HCT116 (cell line): ENCODE data around the gene PSME4. TPM values are rescaled to one million over a fixed set of nuclear protein-coding genes. Genes with fewer than 3 reads are reported as not detected.

ENCODE experiments used
- ATAC-seq: fragments of 200-7000 bp; cut with Tn5 transposase; 2 replicates; pipeline ENCODE4 v1.9.1; 2020; ENCODE audit warnings: mild to moderate bottlenecking, moderate library complexity
- BruUV-seq: library from RNA; stranded (reverse); fragments of 400-500 nt; replicated peaks from 2 replicates; lab custom pipeline; 2021; lab: Mats Ljungman, UMichigan
- CTCF ChIA-PET: fragments of 300-600 bp; sonication (Branson Sonifier 250); formaldehyde crosslinking; loops from one replicate; lab custom pipeline; 2021; ENCODE audit warnings: antibody characterized with exemption; lab: Charles Lee
- POLR2A ChIA-PET: fragments of 300-600, 350-600 bp; sonication (Branson Sonifier 250); formaldehyde crosslinking; loops from one replicate; lab custom pipeline; 2021; ENCODE audit warnings: antibody characterized with exemption; lab: Charles Lee
- RAD21 ChIA-PET, 2 experiments: fragments of 300-600 bp; sonication (Branson Sonifier 250); formaldehyde crosslinking; loops; one replicate each; lab custom pipeline; 2023; ENCODE audit warnings: low total read pairs in 2 of 2; ENCODE audit not compliant: uncharacterized antibody in 2 of 2, unreplicated experiment in 2 of 2, low non-redundant PET in 1 of 2; lab: Charles Lee
- DNase-seq: peaks from one replicate; pipeline ENCODE4 v3.0.0-alpha.2; 2010; ENCODE audit warnings: low read depth, low spot score
- H2AFZ ChIP-seq: fragments of 200-600 bp; shearing (Covaris generic), sonication (generic); 2 replicates; pipeline ENCODE4 v1.6.1; 2017; ENCODE audit warnings: low read depth, mixed run types, mixed read lengths, antibody characterized with exemption, low read length; ENCODE audit not compliant: poor library complexity, severe bottlenecking
- H3K27ac ChIP-seq: 2 replicates; pipeline ENCODE4 v1.5.1; 2012; ENCODE audit warnings: low read depth, low read length
- H3K27me3 ChIP-seq: fragments of 200-600 bp; sonication (generic); 2 replicates; pipeline ENCODE4 v1.6.1; 2016; ENCODE audit warnings: mixed run types, low read length, mixed read lengths; ENCODE audit not compliant: insufficient read depth
- H3K36me3 ChIP-seq, 2 experiments: fragments of 200-500 bp in 1 of 2; fragments of 200-600 bp in 1 of 2; sonication (Bioruptor generic) in 1 of 2; sonication (generic) in 1 of 2; 2 replicates each; pipeline versions ENCODE4 v1.5.1 to v1.6.1; 2014 to 2016; ENCODE audit warnings: low read length in 2 of 2, inconsistent platforms in 1 of 2, mixed read lengths in 1 of 2, mixed run types in 1 of 2; ENCODE audit not compliant: insufficient read depth in 2 of 2, control insufficient read depth in 1 of 2
- H3K4me1 ChIP-seq, 2 experiments: fragments of 200-600 bp in 1 of 2; sonication (generic) in 1 of 2; 2 replicates each; pipeline versions ENCODE4 v1.5.1 to v1.6.1; 2012 to 2017; ENCODE audit warnings: low read length in 2 of 2, inconsistent platforms in 1 of 2, mild to moderate bottlenecking in 1 of 2, mixed read lengths in 1 of 2, mixed run types in 1 of 2, moderate library complexity in 1 of 2; ENCODE audit not compliant: insufficient read depth in 2 of 2, control insufficient read depth in 1 of 2
- H3K4me2 ChIP-seq: fragments of 200-600 bp; sonication (generic); 2 replicates; pipeline ENCODE4 v1.6.1; 2017; ENCODE audit warnings: mixed run types, low read length, mixed read lengths
- H3K4me3 ChIP-seq, 2 experiments: fragments of 200-600 bp in 1 of 2; sonication (generic) in 1 of 2; replicated peaks in 1 of 2; 2 replicates each; pipeline ENCODE4 v1.5.1; 2011 to 2016; ENCODE audit warnings: low read length in 2 of 2, control low read depth in 1 of 2, low read depth in 1 of 2, mild to moderate bottlenecking in 1 of 2, mixed read lengths in 1 of 2, mixed run types in 1 of 2
- H3K79me2 ChIP-seq: fragments of 200-600 bp; sonication (generic); 2 replicates; pipeline ENCODE4 v1.6.1; 2017; ENCODE audit warnings: mild to moderate bottlenecking, mixed run types, low read length, moderate library complexity, mixed read lengths; ENCODE audit not compliant: insufficient read depth
- H3K9ac ChIP-seq: fragments of 200-600 bp; sonication (generic); 2 replicates; pipeline ENCODE4 v1.6.1; 2016; ENCODE audit warnings: low read length, mixed read lengths
- H3K9me2 ChIP-seq: fragments of 200-600 bp; sonication (generic), shearing (Covaris generic); 2 replicates; pipeline ENCODE4 v1.6.1; 2017; ENCODE audit warnings: mixed run types, mild to moderate bottlenecking, moderate library complexity; ENCODE audit not compliant: insufficient read depth
- H3K9me3 ChIP-seq, 2 experiments: fragments of 200-500 bp in 1 of 2; fragments of 200-600 bp in 1 of 2; sonication (Bioruptor generic) in 1 of 2; sonication (generic) in 1 of 2; 2 replicates each; pipeline ENCODE4 v1.6.1; 2014 to 2017; ENCODE audit warnings: low read length in 2 of 2, mixed read lengths in 2 of 2, inconsistent platforms in 1 of 2, low read depth in 1 of 2, mild to moderate bottlenecking in 1 of 2, mixed run types in 1 of 2, moderate library complexity in 1 of 2; ENCODE audit not compliant: control insufficient read depth in 1 of 2, insufficient read depth in 1 of 2
- H4K20me1 ChIP-seq: fragments of 200-600 bp; sonication (generic), shearing (Covaris generic); 2 replicates; pipeline ENCODE4 v1.6.1; 2017; ENCODE audit warnings: mixed run types, mild to moderate bottlenecking, moderate library complexity; ENCODE audit not compliant: insufficient read depth
- ATF3 ChIP-seq: IDR thresholded peaks from 2 replicates; pipeline ENCODE4 v1.6.1; 2012
- CBX3 ChIP-seq: IDR thresholded peaks from 2 replicates; pipeline ENCODE4 v1.6.1; 2012; ENCODE audit warnings: low read depth
- CEBPB ChIP-seq: IDR thresholded peaks from 2 replicates; pipeline ENCODE4 v1.6.1; 2012; ENCODE audit warnings: low read depth
- EGR1 ChIP-seq: IDR thresholded peaks from 2 replicates; pipeline ENCODE4 v1.6.1; 2012; ENCODE audit warnings: low read depth
- EZH2 ChIP-seq: fragments of 200-600 bp; sonication (generic); IDR thresholded peaks from 2 replicates; pipeline ENCODE4 v1.6.1; 2017; ENCODE audit warnings: antibody characterized with exemption, mixed run types
- POLR2AphosphoS5 ChIP-seq: IDR thresholded peaks from 2 replicates; pipeline ENCODE4 v1.6.1; 2011; ENCODE audit warnings: mild to moderate bottlenecking, low read depth, low read length, moderate library complexity
- SIN3A ChIP-seq: IDR thresholded peaks from 2 replicates; pipeline ENCODE4 v1.6.1; 2012; ENCODE audit warnings: low read depth
- YY1 ChIP-seq: IDR thresholded peaks from 2 replicates; pipeline ENCODE4 v1.6.1; 2011; ENCODE audit warnings: low read length, low read depth, moderate library complexity, mild to moderate bottlenecking; ENCODE audit not compliant: insufficient replicate concordance; ENCODE audit errors: extremely low read depth
- intact Hi-C: fragments of 100-400 bp; cut with micrococcal nuclease; formaldehyde crosslinking; loops from 2 replicates; pipeline ENCODE4 v1.10.0; 2022
- total RNA-seq: library from RNA; stranded (reverse); gene quantifications from one replicate; pipeline ENCODE4 v1.2.1, GENCODE V29; 2021; ENCODE audit not compliant: unreplicated experiment

The PSME4 gene
- total RNA-seq, 1 experiment from 2014 or later, result 53.2 TPM

- RAD21 ChIA-PET, result no interaction called here
- POLR2A ChIA-PET, result no interaction called here
- DNase-seq, result no peak
Observed at GRCh38 chr2:53896864-53897263, 73.9 kb downstream of the PSME4 start.

DNA sequence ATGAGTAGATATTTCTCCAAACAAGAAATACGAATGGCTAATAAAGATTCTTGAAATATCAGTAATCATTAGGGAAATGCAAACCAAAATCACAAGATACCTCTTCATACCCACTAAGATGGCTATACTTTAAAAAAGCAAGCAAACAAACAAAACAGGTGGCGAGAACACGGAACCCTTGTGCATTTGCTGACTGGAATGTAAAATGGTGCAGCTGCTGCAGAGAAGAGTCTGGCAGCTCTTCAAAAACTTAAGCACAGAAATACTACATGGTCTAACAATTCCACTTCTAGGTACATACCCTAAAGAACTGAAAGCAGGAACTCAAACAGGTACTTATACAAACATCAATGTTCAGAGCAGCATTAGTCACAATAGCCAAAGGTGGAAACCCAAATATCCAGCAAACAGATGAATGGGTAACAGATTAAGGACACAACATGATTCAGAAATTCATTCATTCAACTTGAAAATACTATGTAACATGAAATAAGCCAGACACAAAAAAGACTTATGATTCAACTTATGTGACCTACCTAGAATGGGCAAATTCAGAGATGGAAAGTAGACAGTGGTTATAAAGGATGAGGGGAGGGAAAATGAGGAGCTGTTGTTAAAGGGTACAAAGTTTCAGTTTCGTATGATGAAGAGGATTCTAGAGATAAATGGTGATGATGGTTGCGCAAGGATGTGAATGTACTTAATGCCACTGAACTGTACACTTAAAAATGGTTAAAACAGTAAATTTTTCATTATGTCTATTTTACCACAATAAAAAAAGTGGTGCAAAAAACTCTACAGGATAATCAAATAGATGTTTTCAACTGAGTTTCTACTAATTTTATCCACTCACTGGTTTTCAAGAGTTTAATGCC is 84.2 kb downstream of the PSME4 start:
- no peak for DNase-seq
- no peak overlapping the region for H3K4me3 ChIP-seq
- H3K27me3 ChIP-seq, result no peaks in the 10 kb centered on the region
- ChIA-PET POLR2A (no interaction called here), CTCF (no interaction called here), RAD21 (no interaction called here)
- no peaks in the 10 kb centered on the region for H4K20me1 ChIP-seq
- no peaks in the 10 kb centered on the region for H3K79me2 ChIP-seq
- no peak for TF ChIP-seq EGR1
- no peak for TF ChIP-seq CEBPB
- no peak overlapping the region for H2AFZ ChIP-seq
- intact Hi-C loops, result no loop called here
- H3K4me2 ChIP-seq, result no peak overlapping the region
- H3K9me3 ChIP-seq, result no peaks in the 10 kb centered on the region
- H3K4me1 ChIP-seq, result no peaks in the 10 kb centered on the region
- no peak for ATAC-seq
- no peak overlapping the region for H3K9ac ChIP-seq
- BruUV-seq, result no TSS peak
- no peak overlapping the region for H3K27ac ChIP-seq
- H3K36me3 ChIP-seq, result peaks cover 23 to 50% of the 10 kb centered on the region in 2 experiments
- no peaks in the 10 kb centered on the region for H3K9me2 ChIP-seq

More at GRCh38 chr2:53896864-53897263, 73.9 kb downstream of the PSME4 start:
- intact Hi-C loops, result no loop called here
- no peak for TF ChIP-seq ATF3
- no peak for TF ChIP-seq SIN3A
- no peak for TF ChIP-seq EZH2
- TF ChIP-seq POLR2AphosphoS5, result no peak
- no peak for TF ChIP-seq CBX3
- TF ChIP-seq YY1, result no peak
- H3K4me2 ChIP-seq, result no peak overlapping the region
- no peak overlapping the region for H3K4me3 ChIP-seq
- CTCF ChIA-PET, result no interaction called here
- H3K36me3 ChIP-seq, result peaks cover 32 to 43% of the 10 kb centered on the region in 2 experiments; a peak in 3 of 4 replicates
- no peak overlapping the region for H3K27ac ChIP-seq
- no peak for ATAC-seq
- BruUV-seq, result no TSS peak
- no peaks in the 10 kb centered on the region for H3K79me2 ChIP-seq
- no peaks in the 10 kb centered on the region for H4K20me1 ChIP-seq
- no peaks in the 10 kb centered on the region for H3K9me2 ChIP-seq
- no peak overlapping the region for H3K9ac ChIP-seq
- no peaks in the 10 kb centered on the region for H3K4me1 ChIP-seq
- no peaks in the 10 kb centered on the region for H3K9me3 ChIP-seq
- no peak overlapping the region for H2AFZ ChIP-seq
- H3K27me3 ChIP-seq, result no peaks in the 10 kb centered on the region
